Ecto neural progenitor cell (in vitro differentiated cells): ENCODE results near the gene CAPZA1.
"Not testable (repeated sequence)": the region's sequence is repeated elsewhere in the genome, so short reads cannot be mapped to it uniquely, and the experiment has no call there.

Source experiments
- DNase-seq: peaks from one replicate; pipeline ENCODE4 v3.0.0-alpha.2; 2018; ENCODE audit warnings: low spot score

CAPZA1 gene

GRCh38 chr1:112619518-112620376 lies at the start of gene CAPZA1:
Gene CAPZA1, plus strand, starts transcription at chr1:112619832. Its CDS starts 13 bp downstream, at chr1:112619845.
- peak; percentile 90 for DNase-seq

- DNase-seq: no peak
Measured at GRCh38 chr1:112575154-112575804, 44.4 kb upstream of the CAPZA1 start.

GRCh38 chr1:112576240-112576639 lies 43.4 kb upstream of the CAPZA1 start:
- DNase-seq: no peak

DNA sequence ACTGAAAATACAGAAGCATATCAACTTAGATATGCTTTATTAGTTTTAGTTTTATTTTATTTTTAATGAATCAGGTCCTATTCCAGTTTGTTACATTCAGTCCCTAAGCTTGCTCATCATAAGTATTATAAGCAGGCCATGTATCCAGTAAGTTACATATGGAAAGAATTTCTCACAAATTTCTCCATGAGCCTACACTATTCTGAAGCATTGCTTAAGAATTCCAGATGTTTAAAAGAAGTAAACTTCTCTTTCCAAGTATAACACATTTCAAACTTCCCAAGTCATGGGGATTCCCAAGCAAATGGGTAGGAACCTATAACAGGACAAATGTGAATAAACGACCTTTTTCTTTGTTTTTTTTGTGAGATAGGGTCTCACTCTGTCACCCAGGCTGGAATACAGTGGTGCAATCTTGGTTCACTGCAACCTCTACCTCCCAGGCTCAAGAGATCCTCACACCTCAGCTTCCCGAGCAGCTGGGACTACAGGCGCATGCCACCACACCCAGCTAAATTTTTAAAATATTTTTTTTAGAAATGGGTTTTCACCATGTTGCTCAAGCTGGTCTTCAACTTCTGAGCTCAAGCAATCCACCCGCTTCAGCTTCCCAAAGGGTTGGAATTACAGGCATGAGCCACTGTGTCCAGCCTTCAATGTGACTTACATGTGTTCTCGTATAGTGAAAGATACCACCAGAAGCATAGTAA lies 39.7 kb upstream of the CAPZA1 start:
- DNase-seq: no peak

GRCh38 chr1:112581586-112582192 lies 37.9 kb upstream of the CAPZA1 start:
- DNase-seq: no peak

DNA sequence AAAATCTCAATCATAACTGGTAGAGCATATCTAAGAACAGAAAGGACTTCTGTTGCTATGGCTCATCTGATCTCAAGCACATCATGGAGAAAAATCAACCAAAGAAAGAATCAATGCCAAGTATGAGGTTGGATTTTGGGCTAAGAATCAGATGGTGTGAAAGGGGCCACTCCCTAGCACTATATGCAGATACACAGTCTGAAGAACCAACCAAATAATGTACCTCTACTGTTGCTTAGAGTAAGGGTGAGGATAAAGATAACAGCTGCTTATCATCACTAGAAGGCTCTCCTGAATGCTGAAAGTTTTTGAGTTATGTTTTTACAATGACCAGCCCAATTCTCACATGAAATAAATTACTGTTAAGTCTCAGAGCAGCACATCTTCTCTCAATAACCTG lies 36.3 kb upstream of the CAPZA1 start:
- no peak for DNase-seq

DNA sequence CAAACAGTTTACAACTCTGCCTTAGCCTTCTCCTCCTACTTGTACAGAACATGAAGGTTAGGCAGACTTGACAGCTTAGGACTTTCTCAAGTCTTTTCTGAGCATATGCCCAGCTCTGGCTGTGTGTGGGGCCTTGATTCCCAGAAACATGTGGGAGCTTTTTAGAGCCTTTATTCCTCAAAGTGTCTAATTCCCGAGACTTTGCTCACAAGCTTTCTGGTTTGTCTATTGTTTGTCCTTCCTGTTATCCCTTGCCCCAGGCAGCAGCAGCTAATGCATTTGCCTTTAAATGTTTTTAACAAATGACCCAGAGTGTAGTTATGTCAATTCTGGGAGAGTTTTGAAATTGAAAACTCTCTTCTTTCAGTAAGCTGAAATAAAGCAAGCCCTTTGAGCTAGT lies 29.9 kb upstream of the CAPZA1 start:
- DNase-seq: no peak

DNA sequence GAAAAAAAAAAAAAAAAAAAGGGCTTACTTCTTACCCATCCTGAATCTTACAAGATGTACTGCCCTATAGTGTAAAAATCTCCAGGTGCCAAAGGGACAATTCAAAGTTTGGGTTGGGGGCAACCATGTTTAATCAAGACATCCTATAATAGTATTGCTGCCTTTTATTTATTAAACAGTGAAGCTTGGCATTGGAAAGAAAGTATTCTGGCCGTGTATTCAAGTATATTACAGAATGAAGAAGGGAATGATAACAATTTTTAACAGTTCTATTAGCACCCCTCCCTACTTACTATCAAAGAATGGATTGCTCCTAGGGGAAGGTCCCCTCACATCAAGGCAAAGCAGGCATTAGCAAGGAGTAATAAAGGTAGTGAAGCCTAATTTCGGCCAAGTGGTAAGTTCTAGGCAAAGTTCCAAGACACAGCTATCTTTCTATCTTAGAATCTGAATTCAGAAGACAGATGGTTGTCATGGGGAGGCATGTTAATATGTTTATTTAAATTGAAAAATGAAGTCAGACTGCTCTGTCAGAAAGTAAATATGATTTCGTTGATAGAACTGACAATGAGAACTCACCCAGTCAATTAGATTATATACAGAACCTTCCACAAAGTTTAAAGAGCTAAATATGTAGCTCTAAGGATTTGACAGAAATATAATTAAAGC lies 25.3 kb upstream of the CAPZA1 start:
- DNase-seq: no peak

GRCh38 chr1:112599477-112599876 lies 20.2 kb upstream of the CAPZA1 start:
- no peak for DNase-seq

- DNase-seq: no peak
Measured at GRCh38 chr1:112603012-112603411, 16.6 kb upstream of the CAPZA1 start.

- no peak for DNase-seq
Measured at GRCh38 chr1:112603541-112603940, 16.1 kb upstream of the CAPZA1 start.

DNA sequence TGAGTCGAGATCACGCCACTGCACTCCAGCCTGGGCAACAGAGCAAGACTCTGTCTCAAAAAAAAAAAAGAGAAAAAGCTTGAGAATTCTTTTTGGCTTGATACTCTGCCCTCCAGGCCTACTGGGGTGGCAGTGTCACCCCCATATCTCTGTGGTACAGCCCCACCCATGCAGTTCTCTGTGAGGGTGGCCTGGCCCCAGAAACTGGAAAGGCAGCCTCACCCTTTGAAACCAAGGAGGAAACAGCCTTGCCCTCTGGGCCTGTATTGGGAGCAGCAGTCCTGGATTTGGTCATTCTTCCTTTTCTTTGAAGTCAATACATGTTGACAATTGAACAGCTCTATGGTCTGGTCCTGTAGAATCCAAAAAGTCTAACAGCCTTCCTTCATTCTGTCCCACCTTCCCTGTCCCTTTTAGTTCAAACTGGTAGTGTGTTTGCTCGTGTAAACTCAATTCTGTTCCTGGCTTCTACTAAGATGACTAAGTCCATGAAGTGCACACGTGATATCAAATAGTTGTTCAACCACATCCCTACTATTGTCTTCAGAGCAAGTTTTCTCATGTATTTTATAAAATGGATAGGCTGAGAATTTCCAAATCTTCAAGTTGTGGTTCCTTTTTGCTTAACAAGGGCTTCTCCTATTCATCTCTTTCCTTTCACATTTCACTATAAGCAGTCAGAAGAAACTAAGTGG lies 13.9 kb upstream of the CAPZA1 start:
- no peak for DNase-seq

- no peak for DNase-seq
Measured at GRCh38 chr1:112614460-112615065, 5.1 kb upstream of the CAPZA1 start.

DNA sequence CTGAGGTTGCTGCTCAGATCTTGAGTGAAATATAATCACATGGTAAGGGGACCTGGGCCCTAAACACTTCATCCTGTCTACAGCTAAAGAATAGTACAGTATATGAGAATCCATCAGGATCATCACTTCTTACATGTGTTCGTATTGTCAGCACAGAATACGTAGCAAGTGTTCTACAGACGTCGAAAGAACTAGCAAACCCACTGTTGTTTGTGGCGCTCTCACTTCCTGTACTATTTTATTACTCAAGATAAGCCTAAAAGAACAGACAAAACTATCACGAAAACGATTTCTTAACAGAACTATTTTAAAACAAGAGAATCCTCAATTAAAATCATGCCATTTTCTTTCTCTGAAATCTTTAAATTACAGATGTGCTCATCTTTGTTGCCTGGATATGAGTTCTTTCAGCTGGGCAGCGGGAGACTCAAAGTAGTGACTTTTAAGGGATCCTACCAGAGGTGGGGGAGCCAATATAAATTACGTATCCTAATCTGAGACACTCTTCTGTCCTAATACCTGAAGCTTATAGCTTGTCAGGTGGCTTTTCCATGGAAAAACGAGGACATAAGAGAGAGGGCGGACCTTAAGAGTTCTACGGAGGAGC lies 1.4 kb upstream of the CAPZA1 start:
- no peak for DNase-seq

DNA sequence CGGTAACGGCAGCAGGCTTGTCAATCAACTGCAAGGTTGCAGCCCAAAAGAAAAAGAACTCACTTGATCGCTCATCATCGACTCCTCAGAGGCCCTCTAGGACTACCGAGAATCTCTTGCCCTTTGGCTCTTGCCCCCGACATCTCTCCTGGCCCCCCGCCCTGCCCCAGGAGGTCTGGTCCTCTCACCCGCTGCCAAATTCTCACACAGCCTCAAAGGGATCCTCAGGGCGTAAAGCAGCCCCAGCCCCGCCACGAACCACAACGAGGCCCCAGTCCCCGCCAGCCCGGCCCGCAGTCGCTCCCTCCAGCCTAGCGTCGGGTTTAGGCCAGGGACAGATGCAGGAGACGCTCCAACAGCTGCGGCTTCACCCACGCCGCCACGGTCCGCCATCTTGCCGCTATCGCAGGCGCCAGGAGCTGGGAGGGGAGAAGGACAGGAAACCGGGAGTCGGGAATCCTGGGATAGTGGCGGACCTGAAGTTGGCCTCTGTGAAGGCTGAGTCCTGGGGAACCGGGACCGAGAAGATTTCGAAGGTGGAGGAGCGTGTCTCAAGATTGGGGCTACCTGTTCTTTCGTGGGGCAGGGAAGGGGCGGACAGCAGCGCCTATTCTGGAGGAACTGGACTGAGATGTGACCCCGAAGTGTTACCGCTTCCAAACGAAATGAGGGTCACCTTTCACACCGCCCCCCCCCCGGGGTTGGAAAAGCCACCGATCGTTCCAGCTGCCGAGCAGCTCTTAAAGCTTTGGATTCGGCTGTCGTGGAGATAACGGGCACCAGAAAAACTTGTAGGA lies 713 bp upstream of the CAPZA1 start, which contains the start of gene ST7L:
ST7L (minus strand) TSS at position 421 of the 797 bp plus-strand sequence; CDS start at position 393, 28 bp downstream.
- peak; percentile 83 for DNase-seq

- DNase-seq: no peak
Measured at GRCh38 chr1:112620377-112620695, 704 bp downstream of the CAPZA1 start.

- not testable (repeated sequence) for DNase-seq
Measured at GRCh38 chr1:112624493-112624892, 4.9 kb downstream of the CAPZA1 start.

- DNase-seq: no peak
Measured at GRCh38 chr1:112625696-112626095, 6.1 kb downstream of the CAPZA1 start.

GRCh38 chr1:112626193-112626592 lies 6.6 kb downstream of the CAPZA1 start:
- no peak for DNase-seq

- no peak for DNase-seq
Measured at GRCh38 chr1:112626887-112627286, 7.3 kb downstream of the CAPZA1 start.
